ENCODE data around the gene PLEKHA6. TPM values are rescaled to one million over a fixed set of nuclear protein-coding genes. Genes with fewer than 3 reads are reported as not detected.
A peak's percentile ranks its signal among the peaks of the same experiment; 100 is the strongest.

The PLEKHA6 gene
- total and polyA plus RNA-seq, 2 of the 4 experiments (the other 2 are of a cell fraction) = 8.2 to 19.9 TPM

DNA sequence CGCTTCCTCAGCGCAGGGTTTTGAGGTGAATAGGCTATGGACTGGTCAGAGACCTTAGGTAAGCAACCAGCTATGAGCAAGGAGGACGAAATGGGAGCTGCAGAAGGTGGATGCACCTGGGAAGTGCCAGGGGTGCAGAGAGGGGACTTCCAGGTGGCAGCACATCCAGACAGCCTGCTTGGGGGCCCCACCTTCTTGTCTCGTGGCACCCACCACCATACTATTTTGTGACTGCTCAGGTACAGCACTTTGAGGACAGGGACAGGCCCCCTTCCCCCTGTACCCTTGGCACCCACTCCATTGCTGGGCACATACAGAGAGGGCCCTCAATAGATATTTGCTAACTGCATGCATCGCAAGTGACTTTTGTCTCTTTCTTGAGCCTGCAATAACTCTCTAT lies 162.7 kb downstream of the PLEKHA6 start:
- H3K14ac ChIP-seq (replicated peaks; ENCODE audit: low read depth, low read length) = peak overlapping the region; percentile 93
- H3K9me1 ChIP-seq (ENCODE audit: insufficient read depth, low read length) = peaks cover 39% of the 10 kb centered on the region
- in situ Hi-C loops (cut with MboI; ENCODE audit: low sequenced_read_pairs) = no loop called here
- intact Hi-C loops (cut with micrococcal nuclease) = no loop called here
- no peaks in the 10 kb centered on the region for H3K9me3 ChIP-seq (ENCODE audit: control insufficient read depth, insufficient read depth, low read length)
- peak overlapping the region; percentile 80 for H2AFZ ChIP-seq (replicated peaks; ENCODE audit: low read length, poor library complexity)
- peak overlapping the region; percentile 100 for H2BK120ac ChIP-seq (ENCODE audit: low read depth, low read length)
- WGBS, 2 experiments (ENCODE audit: extremely low coverage in 2 of 2, insufficient read length in 1 of 2) = 92% methylated on average over 2 of the region's 5 CpGs; no CpG with 5 or more reads in 1 of the 2 experiments
- ChIA-PET CTCF (interaction anchor here (2.0 to 2.6 kb wide), 2 partner anchors 10 to 35 kb away, joined by 12 to 16 read pairs; no protein-coding TSS in a partner anchor), POLR2A (ENCODE audit: unreplicated experiment) (no interaction called here)
- peak overlapping the region; percentile 63 for H2AK9ac ChIP-seq (replicated peaks; ENCODE audit: low read depth, low read length, poor library complexity)
- ATAC-seq (ENCODE audit: low read depth) (no peak), DNase-seq (no peak)
- peak overlapping the region; percentile 100 for H3K4ac ChIP-seq (ENCODE audit: low read depth, low read length)
- no peak overlapping the region for H3K4me3 ChIP-seq (ENCODE audit: insufficient read depth, low read depth, low read length)
- peak overlapping the region; percentile 99 for H2AK5ac ChIP-seq (ENCODE audit: low read depth, low read length)
- peak overlapping the region; percentile 92; the same call in 2 of the 3 replicates for H2BK15ac ChIP-seq (ENCODE audit: low read depth, low read length)
- no peak overlapping the region for H3K56ac ChIP-seq (ENCODE audit: extremely low read depth, insufficient read depth, low read length)
- dilution Hi-C loops (cut with HindIII; ENCODE audit: low sequenced_read_pairs, unreplicated experiment) = no loop called here
- peak overlapping the region; percentile 51; the same call in 1 of the 2 replicates for H3K23ac ChIP-seq (ENCODE audit: low read depth, low read length)
- H3K9ac ChIP-seq (ENCODE audit: low read depth, low read length) = no peak overlapping the region
- TF ChIP-seq, protein P1, sequence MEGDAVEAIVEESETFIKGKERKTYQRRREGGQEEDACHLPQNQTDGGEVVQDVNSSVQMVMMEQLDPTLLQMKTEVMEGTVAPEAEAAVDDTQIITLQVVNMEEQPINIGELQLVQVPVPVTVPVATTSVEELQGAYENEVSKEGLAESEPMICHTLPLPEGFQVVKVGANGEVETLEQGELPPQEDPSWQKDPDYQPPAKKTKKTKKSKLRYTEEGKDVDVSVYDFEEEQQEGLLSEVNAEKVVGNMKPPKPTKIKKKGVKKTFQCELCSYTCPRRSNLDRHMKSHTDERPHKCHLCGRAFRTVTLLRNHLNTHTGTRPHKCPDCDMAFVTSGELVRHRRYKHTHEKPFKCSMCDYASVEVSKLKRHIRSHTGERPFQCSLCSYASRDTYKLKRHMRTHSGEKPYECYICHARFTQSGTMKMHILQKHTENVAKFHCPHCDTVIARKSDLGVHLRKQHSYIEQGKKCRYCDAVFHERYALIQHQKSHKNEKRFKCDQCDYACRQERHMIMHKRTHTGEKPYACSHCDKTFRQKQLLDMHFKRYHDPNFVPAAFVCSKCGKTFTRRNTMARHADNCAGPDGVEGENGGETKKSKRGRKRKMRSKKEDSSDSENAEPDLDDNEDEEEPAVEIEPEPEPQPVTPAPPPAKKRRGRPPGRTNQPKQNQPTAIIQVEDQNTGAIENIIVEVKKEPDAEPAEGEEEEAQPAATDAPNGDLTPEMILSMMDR (conservative IDR thresholded peaks at IDR 0.05; ENCODE audit: low read depth, low read length) = no peak
- TF ChIP-seq BHLHE40 (IDR thresholded peaks at IDR 0.05; ENCODE audit: low read depth, low read length) (no peak), RCOR1 (IDR thresholded peaks at IDR 0.05; ENCODE audit: insufficient replicate concordance, low read length) (no peak), CEBPB (IDR thresholded peaks at IDR 0.05; ENCODE audit: low read depth, low read length) (no peak), SMC3 (IDR thresholded peaks at IDR 0.05; ENCODE audit: low read depth, low read length) (no peak), FOS (IDR thresholded peaks at IDR 0.05; ENCODE audit: low read depth, low read length) (no peak), MAFK (IDR thresholded peaks at IDR 0.05; ENCODE audit: low read depth, low read length) (no peak), NFE2L2 (IDR thresholded peaks at IDR 0.05; ENCODE audit: low read depth, low read length) (no peak), MAZ (IDR thresholded peaks at IDR 0.05; ENCODE audit: borderline replicate concordance, low read depth, low read length) (no peak)
- TF ChIP-seq, protein P2, sequence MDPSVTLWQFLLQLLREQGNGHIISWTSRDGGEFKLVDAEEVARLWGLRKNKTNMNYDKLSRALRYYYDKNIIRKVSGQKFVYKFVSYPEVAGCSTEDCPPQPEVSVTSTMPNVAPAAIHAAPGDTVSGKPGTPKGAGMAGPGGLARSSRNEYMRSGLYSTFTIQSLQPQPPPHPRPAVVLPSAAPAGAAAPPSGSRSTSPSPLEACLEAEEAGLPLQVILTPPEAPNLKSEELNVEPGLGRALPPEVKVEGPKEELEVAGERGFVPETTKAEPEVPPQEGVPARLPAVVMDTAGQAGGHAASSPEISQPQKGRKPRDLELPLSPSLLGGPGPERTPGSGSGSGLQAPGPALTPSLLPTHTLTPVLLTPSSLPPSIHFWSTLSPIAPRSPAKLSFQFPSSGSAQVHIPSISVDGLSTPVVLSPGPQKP (IDR thresholded peaks at IDR 0.05; ENCODE audit: borderline replicate concordance, low read depth, low read length) = no peak
- H4K5ac ChIP-seq (ENCODE audit: low read depth, low read length) = peak overlapping the region; percentile 86; the same call in 1 of the 2 replicates
- H3K27me3 ChIP-seq (ENCODE audit: control insufficient read depth, insufficient read depth, low read length) = no peaks in the 10 kb centered on the region
- H4K91ac ChIP-seq (ENCODE audit: insufficient read depth, low read depth, low read length) = peak overlapping the region; percentile 99
- H3K18ac ChIP-seq (ENCODE audit: low read depth, low read length) = peak overlapping the region; percentile 74; the same call in 1 of the 2 replicates
- H3K4me2 ChIP-seq (ENCODE audit: low read depth, low read length) = no peak overlapping the region
- peaks cover 6 to 31% of the 10 kb centered on the region in 2 experiments; a peak in 3 of 4 replicates for H3K79me1 ChIP-seq (ENCODE audit: low read depth in 1 of 2, low read length in 2 of 2)
- no TSS peak for BruUV-seq (replicated peaks)
- H2BK5ac ChIP-seq (ENCODE audit: low read depth, low read length, poor library complexity, severe bottlenecking) = peak overlapping the region; percentile 84
- peak overlapping the region; percentile 72 to 99; a peak in 2 of 4 replicates for H4K8ac ChIP-seq (ENCODE audit: low read depth in 2 of 2, low read length in 2 of 2)
- H2BK20ac ChIP-seq (ENCODE audit: low read depth, low read length) = peak overlapping the region; percentile 96
- no peaks in the 10 kb centered on the region for H4K20me1 ChIP-seq (ENCODE audit: insufficient read depth, low read length)
- no peak overlapping the region; the same call in 1 of the 2 replicates for H3K27ac ChIP-seq (ENCODE audit: insufficient read depth, low read length)
- no peaks in the 10 kb centered on the region for H3K36me3 ChIP-seq (ENCODE audit: control insufficient read depth, insufficient read depth, low read length)
- H3K4me1 ChIP-seq (ENCODE audit: control insufficient read depth, insufficient read depth, low read length) = peaks cover 34% of the 10 kb centered on the region

Measured in IMR-90 (cell line).